B cell (primary cell): ENCODE results near the gene YY1.

Source experiments
- EZH2 ChIP-seq: IDR thresholded peaks from 2 replicates; pipeline ENCODE4 v1.6.1; 2012; ENCODE audit warnings: borderline replicate concordance, low read depth, mild to moderate bottlenecking, moderate library complexity, low read length; ENCODE audit not compliant: insufficient read depth, poor library complexity, severe bottlenecking
- TF ChIP-seq, protein P1 (sequence below): fragments of 200-600 bp; IDR thresholded peaks from one replicate; pipeline ENCODE4 v1.8.0; 2022; ENCODE audit warnings: antibody characterized with exemption, mild to moderate bottlenecking

DNA sequence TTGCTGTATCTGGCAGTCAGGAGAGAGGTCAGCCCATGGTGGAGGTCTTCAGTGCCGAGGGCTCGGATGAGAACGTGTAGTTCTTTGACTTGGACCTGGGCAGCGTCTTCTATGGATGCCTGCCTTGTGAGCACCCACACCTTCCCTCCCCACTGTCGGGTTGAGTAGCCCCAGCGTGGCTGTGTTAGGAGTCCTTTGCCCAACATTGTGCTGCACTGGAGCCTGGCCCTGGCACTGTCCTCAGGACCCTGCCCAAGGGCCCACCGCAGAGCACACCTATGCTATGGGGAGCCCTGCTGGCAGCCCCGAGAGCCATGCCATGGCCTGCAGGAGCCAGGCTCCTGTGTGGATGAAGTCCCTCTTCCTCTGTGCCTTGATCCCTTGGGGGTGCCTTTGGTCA lies 40.6 kb downstream of the YY1 start:
- TF ChIP-seq, protein P1, sequence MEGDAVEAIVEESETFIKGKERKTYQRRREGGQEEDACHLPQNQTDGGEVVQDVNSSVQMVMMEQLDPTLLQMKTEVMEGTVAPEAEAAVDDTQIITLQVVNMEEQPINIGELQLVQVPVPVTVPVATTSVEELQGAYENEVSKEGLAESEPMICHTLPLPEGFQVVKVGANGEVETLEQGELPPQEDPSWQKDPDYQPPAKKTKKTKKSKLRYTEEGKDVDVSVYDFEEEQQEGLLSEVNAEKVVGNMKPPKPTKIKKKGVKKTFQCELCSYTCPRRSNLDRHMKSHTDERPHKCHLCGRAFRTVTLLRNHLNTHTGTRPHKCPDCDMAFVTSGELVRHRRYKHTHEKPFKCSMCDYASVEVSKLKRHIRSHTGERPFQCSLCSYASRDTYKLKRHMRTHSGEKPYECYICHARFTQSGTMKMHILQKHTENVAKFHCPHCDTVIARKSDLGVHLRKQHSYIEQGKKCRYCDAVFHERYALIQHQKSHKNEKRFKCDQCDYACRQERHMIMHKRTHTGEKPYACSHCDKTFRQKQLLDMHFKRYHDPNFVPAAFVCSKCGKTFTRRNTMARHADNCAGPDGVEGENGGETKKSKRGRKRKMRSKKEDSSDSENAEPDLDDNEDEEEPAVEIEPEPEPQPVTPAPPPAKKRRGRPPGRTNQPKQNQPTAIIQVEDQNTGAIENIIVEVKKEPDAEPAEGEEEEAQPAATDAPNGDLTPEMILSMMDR = no peak
- no peak for TF ChIP-seq EZH2
